ENCODE results near the gene EFCAB11. TPM values are rescaled to one million over a fixed set of nuclear protein-coding genes. Genes with fewer than 3 reads are reported as not detected.

Gene EFCAB11
- total RNA-seq, 1 donor from 2014 or later = 7.7 TPM

- peaks cover 44% of the 10 kb centered on the region for H3K4me1 Mint-ChIP-seq (ENCODE audit: low read depth)
- TF ChIP-seq CTCF (IDR thresholded peaks at IDR 0.05) = no peak
- H3K27me3 Mint-ChIP-seq (ENCODE audit: low read depth) = no peaks in the 10 kb centered on the region
- no peak for DNase-seq (ENCODE audit: low spot score)
- H3K9me3 Mint-ChIP-seq (ENCODE audit: low read depth) = no peaks in the 10 kb centered on the region
- H3K27ac Mint-ChIP-seq (ENCODE audit: unreplicated experiment) = peak overlapping the region; percentile 54
- H3K36me3 Mint-ChIP-seq (ENCODE audit: low read depth) = peaks cover 7% of the 10 kb centered on the region
- no peak overlapping the region for H3K4me3 Mint-ChIP-seq (ENCODE audit: unreplicated experiment)
Observed at GRCh38 chr14:89927186-89927865, 27.2 kb downstream of the EFCAB11 start.

- Mint-ChIP-seq H3K4me3 (ENCODE audit: unreplicated experiment) (no peak overlapping the region), H3K27ac (ENCODE audit: unreplicated experiment) (no peak overlapping the region), H3K27me3 (ENCODE audit: low read depth) (no peaks in the 10 kb centered on the region), H3K4me1 (ENCODE audit: low read depth) (peaks cover 50% of the 10 kb centered on the region), H3K9me3 (ENCODE audit: low read depth) (no peaks in the 10 kb centered on the region), H3K36me3 (ENCODE audit: low read depth) (peaks cover 7% of the 10 kb centered on the region)
- no peak for DNase-seq (ENCODE audit: low spot score)
- no peak for TF ChIP-seq CTCF (IDR thresholded peaks at IDR 0.05)
Observed at GRCh38 chr14:89926694-89927093, 27.8 kb downstream of the EFCAB11 start.

- Mint-ChIP-seq H3K36me3 (ENCODE audit: low read depth) (peaks cover 2% of the 10 kb centered on the region), H3K27me3 (ENCODE audit: low read depth) (no peaks in the 10 kb centered on the region), H3K9me3 (ENCODE audit: low read depth) (no peaks in the 10 kb centered on the region), H3K4me1 (ENCODE audit: low read depth) (peaks cover 70% of the 10 kb centered on the region), H3K4me3 (ENCODE audit: unreplicated experiment) (no peak overlapping the region), H3K27ac (ENCODE audit: unreplicated experiment) (peak overlapping the region; percentile 67)
- no peak for TF ChIP-seq CTCF (IDR thresholded peaks at IDR 0.05)
- DNase-seq (ENCODE audit: low spot score) = no peak
Observed at GRCh38 chr14:89924268-89924667, 30.3 kb downstream of the EFCAB11 start.

GRCh38 chr14:89922031-89922907 is 32.3 kb downstream of the EFCAB11 start:
- Mint-ChIP-seq H3K36me3 (ENCODE audit: low read depth) (peaks cover 2% of the 10 kb centered on the region), H3K4me1 (ENCODE audit: low read depth) (peaks cover 72% of the 10 kb centered on the region), H3K4me3 (ENCODE audit: unreplicated experiment) (no peak overlapping the region), H3K9me3 (ENCODE audit: low read depth) (no peaks in the 10 kb centered on the region), H3K27ac (ENCODE audit: unreplicated experiment) (peak overlapping the region; percentile 98), H3K27me3 (ENCODE audit: low read depth) (no peaks in the 10 kb centered on the region)
- TF ChIP-seq CTCF (IDR thresholded peaks at IDR 0.05) = no peak
- no peak for DNase-seq (ENCODE audit: low spot score)

GRCh38 chr14:89921346-89921745 is 33.2 kb downstream of the EFCAB11 start:
- peaks cover 71% of the 10 kb centered on the region for H3K4me1 Mint-ChIP-seq (ENCODE audit: low read depth)
- H3K9me3 Mint-ChIP-seq (ENCODE audit: low read depth) = no peaks in the 10 kb centered on the region
- H3K36me3 Mint-ChIP-seq (ENCODE audit: low read depth) = peaks cover 2% of the 10 kb centered on the region
- H3K4me3 Mint-ChIP-seq (ENCODE audit: unreplicated experiment) = no peak overlapping the region
- no peak for TF ChIP-seq CTCF (IDR thresholded peaks at IDR 0.05)
- H3K27ac Mint-ChIP-seq (ENCODE audit: unreplicated experiment) = peak overlapping the region; percentile 98
- H3K27me3 Mint-ChIP-seq (ENCODE audit: low read depth) = no peaks in the 10 kb centered on the region
- no peak for DNase-seq (ENCODE audit: low spot score)

Measured in chondrocyte (in vitro differentiated cells).